ENCODE measurements around the gene LRRC3. TPM values are rescaled to one million over a fixed set of nuclear protein-coding genes. Genes with fewer than 3 reads are reported as not detected.

LRRC3 gene
- polyA plus RNA-seq, 1 experiment: 0.59 TPM

- no peak for DNase-seq (ENCODE audit: low read depth)
- no peak overlapping the region for H3K4me3 ChIP-seq (ENCODE audit: low read depth, low read length)
- ChIA-PET POLR2A (no interaction called here), CTCF (interaction anchor here (0.7 kb wide), 1 partner anchor 43 kb away, joined by 3 read pairs; no protein-coding TSS in a partner anchor)
- no peak for TF ChIP-seq CTCF (IDR thresholded peaks at IDR 0.05; ENCODE audit: insufficient read depth, low read depth, low read length)
- H3K36me3 ChIP-seq (ENCODE audit: control insufficient read depth, insufficient read depth, low read length): no peaks in the 10 kb centered on the region
- no peaks in the 10 kb centered on the region for H3K27me3 ChIP-seq (ENCODE audit: control insufficient read depth, insufficient read depth, low read length)
Measured at GRCh38 chr21:44418108-44418875, 37.0 kb upstream of the LRRC3 start.

GRCh38 chr21:44418876-44419230 lies 36.5 kb upstream of the LRRC3 start:
- Histone ChIP-seq H3K36me3 (ENCODE audit: control insufficient read depth, insufficient read depth, low read length) (no peaks in the 10 kb centered on the region), H3K27me3 (ENCODE audit: control insufficient read depth, insufficient read depth, low read length) (no peaks in the 10 kb centered on the region), H3K4me3 (ENCODE audit: low read depth, low read length) (no peak overlapping the region)
- TF ChIP-seq CTCF (IDR thresholded peaks at IDR 0.05; ENCODE audit: insufficient read depth, low read depth, low read length): no peak
- CTCF ChIA-PET: no interaction called here
- DNase-seq (ENCODE audit: low read depth): no peak
- POLR2A ChIA-PET: no interaction called here

GRCh38 chr21:44419679-44420078 lies 35.6 kb upstream of the LRRC3 start:
- TF ChIP-seq CTCF (IDR thresholded peaks at IDR 0.05; ENCODE audit: insufficient read depth, low read depth, low read length): no peak
- ChIA-PET CTCF (no interaction called here), POLR2A (no interaction called here)
- no peak for DNase-seq (ENCODE audit: low read depth)
- H3K36me3 ChIP-seq (ENCODE audit: control insufficient read depth, insufficient read depth, low read length): no peaks in the 10 kb centered on the region
- no peak overlapping the region for H3K4me3 ChIP-seq (ENCODE audit: low read depth, low read length)
- H3K27me3 ChIP-seq (ENCODE audit: control insufficient read depth, insufficient read depth, low read length): no peaks in the 10 kb centered on the region

GRCh38 chr21:44420416-44421205 lies 34.7 kb upstream of the LRRC3 start:
- Histone ChIP-seq H3K27me3 (ENCODE audit: control insufficient read depth, insufficient read depth, low read length) (no peaks in the 10 kb centered on the region), H3K4me3 (ENCODE audit: low read depth, low read length) (no peak overlapping the region), H3K36me3 (ENCODE audit: control insufficient read depth, insufficient read depth, low read length) (no peaks in the 10 kb centered on the region)
- no peak for DNase-seq (ENCODE audit: low read depth)
- ChIA-PET POLR2A (no interaction called here), CTCF (no interaction called here)
- no peak for TF ChIP-seq CTCF (IDR thresholded peaks at IDR 0.05; ENCODE audit: insufficient read depth, low read depth, low read length)

GRCh38 chr21:44421901-44422840 lies 33.1 kb upstream of the LRRC3 start:
- CTCF ChIA-PET: no interaction called here
- DNase-seq (ENCODE audit: low read depth): no peak
- Histone ChIP-seq H3K36me3 (ENCODE audit: control insufficient read depth, insufficient read depth, low read length) (no peaks in the 10 kb centered on the region), H3K27me3 (ENCODE audit: control insufficient read depth, insufficient read depth, low read length) (no peaks in the 10 kb centered on the region), H3K4me3 (ENCODE audit: low read depth, low read length) (no peak overlapping the region)
- TF ChIP-seq CTCF (IDR thresholded peaks at IDR 0.05; ENCODE audit: insufficient read depth, low read depth, low read length): no peak
- POLR2A ChIA-PET: no interaction called here
